Activated naive CD8-positive, alpha-beta T cell treated with anti-CD3 and anti-CD28 coated beads for 36 hours (primary cell): ENCODE measurements around the gene WNK1. TPM values are rescaled to one million over a fixed set of nuclear protein-coding genes. Genes with fewer than 3 reads are reported as not detected.

Experiments used
- DNase-seq: peaks from one replicate; pipeline ENCODE4 v3.0.0; 2021
- H3K27ac Mint-ChIP-seq: one replicate; pipeline ENCODE4 v1.8.0; 2022; ENCODE audit warnings: mild to moderate bottlenecking, moderate library complexity, mixed read lengths
- H3K27me3 Mint-ChIP-seq: one replicate; pipeline ENCODE4 v1.8.0; 2022; ENCODE audit warnings: mild to moderate bottlenecking, mixed read lengths
- H3K36me3 Mint-ChIP-seq: one replicate; pipeline ENCODE4 v1.8.0; 2021; ENCODE audit warnings: mild to moderate bottlenecking, mixed read lengths
- H3K4me1 Mint-ChIP-seq: one replicate; pipeline ENCODE4 v1.8.0; 2021; ENCODE audit warnings: mixed read lengths
- H3K4me3 Mint-ChIP-seq: one replicate; pipeline ENCODE4 v1.8.0; 2022; ENCODE audit warnings: mild to moderate bottlenecking, moderate library complexity, mixed read lengths
- H3K9me3 Mint-ChIP-seq: one replicate; pipeline ENCODE4 v1.8.0; 2022; ENCODE audit warnings: mixed read lengths
- total RNA-seq, 2 experiments: library from RNA; stranded (reverse); gene quantifications; one replicate each; pipeline ENCODE4 v1.2.3, GENCODE V29; 2021

Gene WNK1
- total RNA-seq, 2 experiments from 2014 or later = 117 to 118 TPM

DNA sequence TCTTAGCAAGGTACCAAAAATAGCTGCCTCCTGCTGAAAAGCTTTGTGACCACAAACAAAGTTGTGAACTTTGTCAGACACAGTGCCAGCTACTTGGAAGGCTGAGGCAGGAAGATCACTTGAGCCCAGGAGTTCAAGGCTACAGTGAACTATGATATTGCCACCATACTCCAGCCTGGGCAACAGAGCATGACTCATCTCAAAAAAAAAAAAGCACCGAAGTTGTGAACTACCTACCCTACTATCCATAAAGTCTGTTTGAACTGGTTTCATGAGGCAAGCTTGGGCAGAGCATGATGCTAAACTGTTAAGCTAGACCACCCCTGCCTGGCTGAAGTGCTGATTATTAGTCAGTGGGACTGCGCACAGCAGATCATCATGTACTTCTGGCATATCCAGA, 121.6 kb downstream of the WNK1 start:
- Mint-ChIP-seq H3K4me1 (peaks cover 12% of the 10 kb centered on the region), H3K4me3 (no peak overlapping the region), H3K9me3 (no peaks in the 10 kb centered on the region), H3K27ac (no peak overlapping the region), H3K27me3 (no peaks in the 10 kb centered on the region), H3K36me3 (no peaks in the 10 kb centered on the region)
- no peak for DNase-seq

DNA sequence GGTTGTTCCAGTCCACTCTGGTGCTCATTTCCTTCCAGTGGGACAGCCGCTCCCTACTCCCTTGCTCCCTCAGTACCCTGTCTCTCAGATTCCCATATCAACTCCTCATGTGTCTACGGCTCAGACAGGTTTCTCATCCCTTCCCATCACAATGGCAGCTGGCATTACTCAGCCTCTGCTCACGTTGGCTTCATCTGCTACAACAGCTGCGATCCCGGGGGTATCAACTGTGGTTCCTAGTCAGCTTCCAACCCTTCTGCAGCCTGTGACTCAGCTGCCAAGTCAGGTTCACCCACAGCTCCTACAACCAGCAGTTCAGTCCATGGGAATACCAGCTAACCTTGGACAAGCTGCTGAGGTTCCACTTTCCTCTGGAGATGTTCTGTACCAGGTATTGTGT, 127.3 kb downstream of the WNK1 start:
- Mint-ChIP-seq H3K4me3 (no peak overlapping the region), H3K36me3 (peaks cover 16% of the 10 kb centered on the region), H3K9me3 (no peaks in the 10 kb centered on the region), H3K27me3 (no peaks in the 10 kb centered on the region), H3K4me1 (peaks cover 2% of the 10 kb centered on the region), H3K27ac (peak overlapping the region; percentile 61)
- DNase-seq = no peak

GRCh38 chr12:880656-881055, 128.3 kb downstream of the WNK1 start:
- DNase-seq = no peak
- Mint-ChIP-seq H3K9me3 (no peaks in the 10 kb centered on the region), H3K27ac (no peak overlapping the region), H3K4me1 (peaks cover 2% of the 10 kb centered on the region), H3K36me3 (peaks cover 18% of the 10 kb centered on the region), H3K4me3 (no peak overlapping the region), H3K27me3 (no peaks in the 10 kb centered on the region)

- H3K4me3 Mint-ChIP-seq = no peak overlapping the region
- H3K9me3 Mint-ChIP-seq = no peaks in the 10 kb centered on the region
- peaks cover 17% of the 10 kb centered on the region for H3K36me3 Mint-ChIP-seq
- H3K4me1 Mint-ChIP-seq = peaks cover 2% of the 10 kb centered on the region
- no peak overlapping the region for H3K27ac Mint-ChIP-seq
- no peak for DNase-seq
- no peaks in the 10 kb centered on the region for H3K27me3 Mint-ChIP-seq
Measured at GRCh38 chr12:884746-885414, 132.5 kb downstream of the WNK1 start.

DNA sequence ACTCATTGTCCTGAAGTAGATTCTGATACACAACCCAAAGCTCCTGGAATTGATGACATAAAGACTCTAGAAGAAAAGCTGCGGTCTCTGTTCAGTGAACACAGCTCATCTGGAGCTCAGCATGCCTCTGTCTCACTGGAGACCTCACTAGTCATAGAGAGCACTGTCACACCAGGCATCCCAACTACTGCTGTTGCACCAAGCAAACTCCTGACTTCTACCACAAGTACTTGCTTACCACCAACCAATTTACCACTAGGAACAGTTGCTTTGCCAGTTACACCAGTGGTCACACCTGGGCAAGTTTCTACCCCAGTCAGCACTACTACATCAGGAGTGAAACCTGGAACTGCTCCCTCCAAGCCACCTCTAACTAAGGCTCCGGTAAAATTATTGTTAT, 133.3 kb downstream of the WNK1 start:
- Mint-ChIP-seq H3K27me3 (no peaks in the 10 kb centered on the region), H3K9me3 (no peaks in the 10 kb centered on the region), H3K4me1 (no peaks in the 10 kb centered on the region), H3K36me3 (peaks cover 17% of the 10 kb centered on the region), H3K4me3 (no peak overlapping the region), H3K27ac (no peak overlapping the region)
- DNase-seq = no peak

GRCh38 chr12:886206-886605, 133.8 kb downstream of the WNK1 start:
- H3K27ac Mint-ChIP-seq = no peak overlapping the region
- DNase-seq = no peak
- H3K4me3 Mint-ChIP-seq = no peak overlapping the region
- H3K36me3 Mint-ChIP-seq = peaks cover 14% of the 10 kb centered on the region
- no peaks in the 10 kb centered on the region for H3K4me1 Mint-ChIP-seq
- no peaks in the 10 kb centered on the region for H3K9me3 Mint-ChIP-seq
- H3K27me3 Mint-ChIP-seq = no peaks in the 10 kb centered on the region

DNA sequence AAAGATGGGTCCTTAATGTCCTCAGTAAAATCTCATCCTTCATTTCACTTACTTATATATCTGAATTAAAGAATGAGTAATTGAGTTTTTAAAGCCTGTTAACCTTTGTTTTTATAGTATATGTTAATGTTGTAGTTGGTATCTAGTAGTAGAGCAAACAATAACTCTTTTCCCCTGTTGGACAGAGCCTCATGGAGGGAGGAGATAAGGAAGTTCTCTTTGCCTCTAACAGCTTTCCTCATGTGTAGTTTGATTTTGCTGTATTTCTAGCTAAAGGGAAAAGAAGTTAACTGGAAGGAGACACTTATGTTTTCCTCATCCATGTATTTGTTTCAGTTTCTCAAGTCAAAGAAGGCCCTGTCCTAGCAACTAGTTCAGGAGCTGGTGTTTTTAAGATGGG, 141.8 kb downstream of the WNK1 start:
- Mint-ChIP-seq H3K27me3 (no peaks in the 10 kb centered on the region), H3K27ac (peak overlapping the region; percentile 29), H3K4me1 (no peaks in the 10 kb centered on the region), H3K36me3 (peaks cover 8% of the 10 kb centered on the region), H3K9me3 (no peaks in the 10 kb centered on the region), H3K4me3 (no peak overlapping the region)
- DNase-seq = no peak

GRCh38 chr12:896031-896430, 143.7 kb downstream of the WNK1 start:
- DNase-seq = no peak
- no peaks in the 10 kb centered on the region for H3K9me3 Mint-ChIP-seq
- no peak overlapping the region for H3K27ac Mint-ChIP-seq
- no peak overlapping the region for H3K4me3 Mint-ChIP-seq
- H3K4me1 Mint-ChIP-seq = no peaks in the 10 kb centered on the region
- no peaks in the 10 kb centered on the region for H3K27me3 Mint-ChIP-seq
- peaks cover 5% of the 10 kb centered on the region for H3K36me3 Mint-ChIP-seq

- Mint-ChIP-seq H3K27ac (no peak overlapping the region), H3K9me3 (no peaks in the 10 kb centered on the region), H3K4me3 (no peak overlapping the region), H3K4me1 (no peaks in the 10 kb centered on the region), H3K27me3 (no peaks in the 10 kb centered on the region), H3K36me3 (peaks cover 10% of the 10 kb centered on the region)
- DNase-seq = no peak
Measured at GRCh38 chr12:897386-897785, 145.0 kb downstream of the WNK1 start.

DNA sequence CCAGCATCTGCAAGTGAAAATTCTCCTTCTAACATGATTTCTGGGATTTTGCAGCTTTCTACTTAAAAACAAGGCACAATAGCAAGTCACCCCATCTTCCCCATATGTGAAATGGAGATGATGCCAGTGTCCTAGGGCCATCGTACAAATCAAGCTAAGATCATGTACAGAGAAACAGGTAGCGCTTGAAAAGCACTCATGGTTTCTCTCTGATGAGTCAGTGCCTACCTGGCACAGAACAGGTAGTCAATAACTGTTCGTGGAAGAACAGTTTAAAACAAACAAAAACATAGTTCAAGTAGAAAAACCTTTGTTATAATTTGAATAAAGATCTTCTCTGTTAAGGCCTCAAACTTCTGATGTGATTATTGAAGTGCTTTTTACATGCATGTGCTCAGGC, 150.2 kb downstream of the WNK1 start:
- Mint-ChIP-seq H3K36me3 (peaks cover 21% of the 10 kb centered on the region), H3K4me1 (peaks cover 34% of the 10 kb centered on the region), H3K9me3 (no peaks in the 10 kb centered on the region), H3K27ac (peak overlapping the region; percentile 22), H3K4me3 (no peak overlapping the region), H3K27me3 (no peaks in the 10 kb centered on the region)
- DNase-seq = no peak

GRCh38 chr12:903055-903454, 150.7 kb downstream of the WNK1 start:
- Mint-ChIP-seq H3K4me3 (no peak overlapping the region), H3K4me1 (peaks cover 34% of the 10 kb centered on the region), H3K27me3 (no peaks in the 10 kb centered on the region), H3K9me3 (no peaks in the 10 kb centered on the region), H3K36me3 (peaks cover 22% of the 10 kb centered on the region), H3K27ac (no peak overlapping the region)
- DNase-seq = no peak

DNA sequence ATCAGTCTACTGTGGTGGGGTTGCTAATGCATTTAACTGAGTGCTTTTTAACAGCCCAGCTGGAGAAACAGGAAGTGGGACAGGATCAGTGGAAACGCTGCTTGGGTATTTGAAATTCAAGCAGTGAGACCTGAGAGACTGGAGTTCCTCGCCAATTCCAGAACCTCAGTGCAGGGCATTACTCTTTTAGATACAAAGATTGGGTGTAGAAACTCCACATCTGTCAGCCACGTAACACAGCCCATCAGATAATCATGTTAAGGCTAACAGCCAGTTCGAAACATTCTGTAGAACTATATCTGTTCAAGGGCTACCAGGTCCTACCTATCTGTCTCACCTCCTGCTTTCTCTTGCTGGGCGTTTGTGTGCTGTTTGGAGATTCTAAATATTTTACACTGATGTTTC, 151.6 kb downstream of the WNK1 start:
- no peak for DNase-seq
- H3K27me3 Mint-ChIP-seq = no peaks in the 10 kb centered on the region
- H3K4me1 Mint-ChIP-seq = peaks cover 34% of the 10 kb centered on the region
- no peak overlapping the region for H3K4me3 Mint-ChIP-seq
- no peaks in the 10 kb centered on the region for H3K9me3 Mint-ChIP-seq
- H3K36me3 Mint-ChIP-seq = peaks cover 24% of the 10 kb centered on the region
- H3K27ac Mint-ChIP-seq = peak overlapping the region; percentile 67

GRCh38 chr12:905261-906031, 153.1 kb downstream of the WNK1 start:
- Mint-ChIP-seq H3K27me3 (no peaks in the 10 kb centered on the region), H3K36me3 (peaks cover 24% of the 10 kb centered on the region), H3K9me3 (no peaks in the 10 kb centered on the region), H3K4me3 (no peak overlapping the region), H3K27ac (peak overlapping the region; percentile 67), H3K4me1 (peaks cover 38% of the 10 kb centered on the region)
- DNase-seq = no peak

DNA sequence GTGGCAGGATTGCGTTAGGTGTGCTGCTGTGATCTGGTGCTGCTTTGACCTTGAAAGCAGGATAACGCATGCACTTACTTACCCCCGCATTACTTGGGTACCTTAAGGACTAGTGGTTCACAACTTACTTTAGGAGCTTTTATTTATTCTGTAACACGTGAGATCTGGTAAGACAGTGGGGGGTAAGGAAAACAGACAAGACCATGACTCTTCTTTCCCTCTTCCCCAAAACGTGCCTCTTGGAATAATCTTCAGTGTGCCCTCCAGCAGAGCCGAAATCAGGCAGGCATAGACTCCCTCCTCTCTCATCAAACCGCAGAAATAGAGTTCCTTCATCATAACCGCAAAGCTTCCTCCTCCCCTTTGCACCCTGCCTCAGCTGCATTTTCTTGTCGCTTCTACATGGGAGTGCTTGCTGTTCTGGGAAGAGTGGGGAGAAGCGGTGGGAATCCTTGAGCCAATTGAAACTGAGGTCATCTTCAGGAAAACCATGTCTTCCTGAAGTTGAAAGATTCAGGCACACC, 153.7 kb downstream of the WNK1 start:
- Mint-ChIP-seq H3K36me3 (peaks cover 24% of the 10 kb centered on the region), H3K27me3 (no peaks in the 10 kb centered on the region), H3K27ac (peak overlapping the region; percentile 67), H3K9me3 (no peaks in the 10 kb centered on the region), H3K4me1 (peaks cover 38% of the 10 kb centered on the region), H3K4me3 (no peak overlapping the region)
- no peak for DNase-seq

DNA sequence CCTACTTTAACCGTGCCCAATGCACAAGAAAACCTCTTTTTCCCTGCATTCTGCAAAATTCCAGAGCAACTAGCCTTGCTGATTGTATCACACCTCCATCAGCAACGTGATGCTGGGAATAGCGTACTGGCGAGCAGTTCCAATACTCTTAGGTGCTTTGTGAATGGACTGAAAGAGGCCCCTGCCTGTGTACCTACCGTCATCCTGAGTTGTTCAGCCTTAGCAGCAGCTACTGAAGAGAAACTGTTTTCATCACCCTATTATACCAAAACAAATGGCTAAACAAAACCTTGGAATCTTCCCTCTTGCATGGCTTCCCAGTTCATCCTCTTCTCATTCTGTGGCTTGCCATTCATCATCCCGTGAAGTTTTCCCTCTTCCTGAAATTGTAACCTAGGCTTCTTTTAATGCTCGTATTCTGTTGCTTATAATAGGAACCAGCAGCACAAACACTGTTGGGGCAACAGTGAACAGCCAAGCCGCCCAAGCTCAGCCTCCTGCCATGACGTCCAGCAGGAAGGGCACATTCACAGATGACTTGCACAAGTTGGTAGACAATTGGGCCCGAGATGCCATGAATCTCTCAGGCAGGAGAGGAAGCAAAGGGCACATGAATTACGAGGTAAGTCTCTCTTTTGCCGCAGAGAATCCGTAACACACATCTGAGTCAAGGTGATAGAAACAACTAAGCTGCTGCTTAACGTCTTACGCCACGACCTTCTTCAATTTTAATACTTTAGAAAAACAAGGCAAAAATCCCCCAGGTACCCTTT, 155.2 kb downstream of the WNK1 start:
- Mint-ChIP-seq H3K4me1 (peaks cover 37% of the 10 kb centered on the region), H3K27ac (peak overlapping the region; percentile 25), H3K27me3 (no peaks in the 10 kb centered on the region), H3K9me3 (no peaks in the 10 kb centered on the region), H3K4me3 (no peak overlapping the region), H3K36me3 (peaks cover 18% of the 10 kb centered on the region)
- DNase-seq = no peak
